RWPE2 (cell line): ENCODE data around the gene ZNF438.

Source experiments
- ATAC-seq: fragments of 200-7000 bp; cut with Tn5 transposase; 3 replicates; pipeline ENCODE4 v1.9.1; 2021; ENCODE audit warnings: low read depth
- DNase-seq: peaks from one replicate; pipeline ENCODE4 v3.0.0-alpha.2; 2020; ENCODE audit warnings: low spot score
- H3K27ac ChIP-seq: fragments of 450-650 bp; 2 replicates; pipeline ENCODE4 v1.5.1; 2017; ENCODE audit warnings: mild to moderate bottlenecking; ENCODE audit not compliant: poor library complexity, severe bottlenecking
- H3K27me3 ChIP-seq: fragments of 250-450 bp; sonication (Bioruptor Pico); 2 replicates; pipeline ENCODE4 v1.5.1; 2021; ENCODE audit warnings: mild to moderate bottlenecking, moderate library complexity; ENCODE audit not compliant: insufficient read depth, poor library complexity, severe bottlenecking
- H3K36me3 ChIP-seq: fragments of 250-450 bp; sonication (Bioruptor Pico); 2 replicates; pipeline ENCODE4 v1.5.1; 2020; ENCODE audit warnings: low read depth, mild to moderate bottlenecking, moderate library complexity
- H3K4me1 ChIP-seq: fragments of 250-450 bp; sonication (Bioruptor Pico); 2 replicates; pipeline ENCODE4 v1.5.1; 2021; ENCODE audit warnings: mild to moderate bottlenecking, moderate library complexity; ENCODE audit not compliant: insufficient read depth, poor library complexity, severe bottlenecking
- H3K4me3 ChIP-seq: fragments of 250-450 bp; sonication (Bioruptor Pico); 2 replicates; pipeline ENCODE4 v1.5.1; 2021; ENCODE audit warnings: mild to moderate bottlenecking, moderate library complexity; ENCODE audit not compliant: severe bottlenecking
- H3K9me3 ChIP-seq: fragments of 250-450 bp; sonication (Bioruptor Pico); 2 replicates; pipeline ENCODE4 v1.5.1; 2021; ENCODE audit warnings: mild to moderate bottlenecking, moderate library complexity; ENCODE audit not compliant: severe bottlenecking
- CTCF ChIP-seq: fragments of 450-650 bp; IDR thresholded peaks from one replicate; pipeline ENCODE4 v1.5.1; 2017; ENCODE audit warnings: mild to moderate bottlenecking, moderate library complexity; ENCODE audit not compliant: poor library complexity, severe bottlenecking

Gene ZNF438

GRCh38 chr10:30854656-30855055, 177.0 kb downstream of the ZNF438 start:
- Histone ChIP-seq H3K36me3 (no peaks in the 10 kb centered on the region), H3K27me3 (no peaks in the 10 kb centered on the region), H3K4me1 (no peaks in the 10 kb centered on the region), H3K9me3 (no peaks in the 10 kb centered on the region), H3K4me3 (no peak overlapping the region), H3K27ac (no peak overlapping the region)
- no peak for DNase-seq
- no peak for ATAC-seq
- TF ChIP-seq CTCF, result no peak

- Histone ChIP-seq H3K9me3 (no peaks in the 10 kb centered on the region), H3K27ac (no peak overlapping the region), H3K36me3 (no peaks in the 10 kb centered on the region), H3K4me1 (no peaks in the 10 kb centered on the region), H3K4me3 (no peak overlapping the region), H3K27me3 (no peaks in the 10 kb centered on the region)
- DNase-seq (no peak), ATAC-seq (no peak)
- TF ChIP-seq CTCF, result no peak
Observed at GRCh38 chr10:30853066-30853465, 178.6 kb downstream of the ZNF438 start.

- DNase-seq (no peak), ATAC-seq (no peak)
- H3K4me1 ChIP-seq, result no peaks in the 10 kb centered on the region
- H3K27ac ChIP-seq, result no peak overlapping the region
- TF ChIP-seq CTCF, result no peak
- H3K9me3 ChIP-seq, result no peaks in the 10 kb centered on the region
- H3K4me3 ChIP-seq, result no peak overlapping the region
- H3K36me3 ChIP-seq, result no peaks in the 10 kb centered on the region
- no peaks in the 10 kb centered on the region for H3K27me3 ChIP-seq
Observed at GRCh38 chr10:30850776-30851175, 180.9 kb downstream of the ZNF438 start.

GRCh38 chr10:30849231-30850035, 182.2 kb downstream of the ZNF438 start:
- no peak for DNase-seq
- ATAC-seq, result no peak

More at GRCh38 chr10:30849231-30850035, 182.2 kb downstream of the ZNF438 start:
- Histone ChIP-seq H3K9me3 (no peaks in the 10 kb centered on the region), H3K27ac (no peak overlapping the region), H3K4me1 (no peaks in the 10 kb centered on the region), H3K27me3 (no peaks in the 10 kb centered on the region), H3K36me3 (no peaks in the 10 kb centered on the region), H3K4me3 (no peak overlapping the region)
- no peak for TF ChIP-seq CTCF
